ENCODE measurements around the gene ZC2HC1B. TPM values are rescaled to one million over a fixed set of nuclear protein-coding genes. Genes with fewer than 3 reads are reported as not detected.
"Not testable (repeated sequence)": the region's sequence is repeated elsewhere in the genome, so short reads cannot be mapped to it uniquely, and the experiment has no call there.

The ZC2HC1B gene
- total RNA-seq, 1 donor from 2014 or later = not detected

DNA sequence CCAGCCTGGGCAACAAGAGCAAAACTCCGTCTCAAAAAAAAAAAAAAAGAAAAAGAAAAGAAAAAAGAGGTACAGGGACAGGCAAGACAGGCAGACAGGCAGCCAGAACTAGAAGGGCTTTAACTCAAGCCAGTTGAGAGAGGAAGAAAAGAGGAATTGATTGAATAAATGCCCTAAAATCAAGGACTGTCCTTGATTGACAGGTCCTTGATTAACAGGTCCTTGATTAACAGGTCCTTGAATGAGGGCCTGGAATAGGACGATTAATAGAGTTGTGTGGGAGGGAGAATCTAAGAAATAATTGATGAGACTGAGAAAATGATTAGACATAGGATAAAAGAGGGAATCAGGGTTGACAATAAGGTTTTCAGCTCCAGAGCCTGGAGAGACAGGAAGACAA lies 36.1 kb downstream of the ZC2HC1B start:
- no peaks in the 10 kb centered on the region for H3K27me3 ChIP-seq
- no peak for DNase-seq
- intact Hi-C loops (cut with DNase I) = no loop called here
- H3K27ac ChIP-seq = no peak overlapping the region
- H3K36me3 ChIP-seq = no peaks in the 10 kb centered on the region
- H3K9me3 ChIP-seq = no peaks in the 10 kb centered on the region
- ATAC-seq = no peak
- peaks cover 4% of the 10 kb centered on the region for H3K4me1 ChIP-seq
- TF ChIP-seq, protein P1, sequence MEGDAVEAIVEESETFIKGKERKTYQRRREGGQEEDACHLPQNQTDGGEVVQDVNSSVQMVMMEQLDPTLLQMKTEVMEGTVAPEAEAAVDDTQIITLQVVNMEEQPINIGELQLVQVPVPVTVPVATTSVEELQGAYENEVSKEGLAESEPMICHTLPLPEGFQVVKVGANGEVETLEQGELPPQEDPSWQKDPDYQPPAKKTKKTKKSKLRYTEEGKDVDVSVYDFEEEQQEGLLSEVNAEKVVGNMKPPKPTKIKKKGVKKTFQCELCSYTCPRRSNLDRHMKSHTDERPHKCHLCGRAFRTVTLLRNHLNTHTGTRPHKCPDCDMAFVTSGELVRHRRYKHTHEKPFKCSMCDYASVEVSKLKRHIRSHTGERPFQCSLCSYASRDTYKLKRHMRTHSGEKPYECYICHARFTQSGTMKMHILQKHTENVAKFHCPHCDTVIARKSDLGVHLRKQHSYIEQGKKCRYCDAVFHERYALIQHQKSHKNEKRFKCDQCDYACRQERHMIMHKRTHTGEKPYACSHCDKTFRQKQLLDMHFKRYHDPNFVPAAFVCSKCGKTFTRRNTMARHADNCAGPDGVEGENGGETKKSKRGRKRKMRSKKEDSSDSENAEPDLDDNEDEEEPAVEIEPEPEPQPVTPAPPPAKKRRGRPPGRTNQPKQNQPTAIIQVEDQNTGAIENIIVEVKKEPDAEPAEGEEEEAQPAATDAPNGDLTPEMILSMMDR (IDR thresholded peaks at IDR 0.05) = no peak
- no peak overlapping the region for H3K4me3 ChIP-seq

DNA sequence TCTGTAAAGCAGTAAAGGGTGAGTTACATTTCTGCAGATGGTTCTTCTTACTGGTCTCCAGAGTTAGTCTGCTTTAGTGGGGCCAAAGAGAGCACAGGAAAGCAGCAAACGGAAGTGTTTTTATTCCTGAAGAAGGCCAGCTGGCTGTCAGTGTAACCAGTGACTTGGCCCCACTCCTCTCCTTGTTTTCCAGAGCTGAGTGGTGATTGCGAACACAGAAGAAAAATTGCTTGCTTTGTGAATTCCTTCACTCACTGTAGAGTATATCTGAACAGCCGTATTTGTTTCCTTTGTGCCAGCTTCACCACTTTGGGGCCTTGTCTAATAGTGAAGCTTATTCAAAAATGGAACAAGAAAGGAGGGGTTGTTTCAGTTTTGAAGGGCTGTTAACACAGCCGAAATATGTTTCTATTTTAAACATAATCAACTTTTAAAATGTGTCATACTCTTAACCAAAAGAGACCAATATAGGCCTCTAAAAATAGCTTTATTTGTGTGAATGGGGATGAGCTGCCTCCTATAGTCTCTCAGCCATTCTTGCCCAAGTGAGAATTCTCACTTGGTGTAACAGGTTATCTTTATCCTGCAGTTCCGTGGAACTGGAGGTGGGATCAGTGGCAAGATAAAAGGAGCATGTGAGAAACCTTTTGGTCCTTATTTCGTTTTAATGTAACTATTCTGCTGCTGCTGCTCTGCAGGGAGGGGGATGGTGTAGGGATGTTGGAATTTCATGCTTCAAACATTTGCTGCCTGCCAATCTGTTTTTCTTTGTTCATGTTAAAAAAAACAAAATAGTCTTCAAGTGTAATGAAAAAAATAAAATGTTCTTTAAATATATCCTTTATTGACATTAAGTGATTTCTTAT lies 37.8 kb downstream of the ZC2HC1B start:
- Histone ChIP-seq H3K27ac (peak overlapping the region; percentile 15), H3K27me3 (no peaks in the 10 kb centered on the region), H3K36me3 (no peaks in the 10 kb centered on the region), H3K9me3 (no peaks in the 10 kb centered on the region), H3K4me1 (peaks cover 4% of the 10 kb centered on the region), H3K4me3 (no peak overlapping the region)
- TF ChIP-seq, protein P1 (IDR thresholded peaks at IDR 0.05) = no peak
- DNase-seq (no peak), ATAC-seq (peak; percentile 64)
- intact Hi-C loops (cut with DNase I) = no loop called here

DNA sequence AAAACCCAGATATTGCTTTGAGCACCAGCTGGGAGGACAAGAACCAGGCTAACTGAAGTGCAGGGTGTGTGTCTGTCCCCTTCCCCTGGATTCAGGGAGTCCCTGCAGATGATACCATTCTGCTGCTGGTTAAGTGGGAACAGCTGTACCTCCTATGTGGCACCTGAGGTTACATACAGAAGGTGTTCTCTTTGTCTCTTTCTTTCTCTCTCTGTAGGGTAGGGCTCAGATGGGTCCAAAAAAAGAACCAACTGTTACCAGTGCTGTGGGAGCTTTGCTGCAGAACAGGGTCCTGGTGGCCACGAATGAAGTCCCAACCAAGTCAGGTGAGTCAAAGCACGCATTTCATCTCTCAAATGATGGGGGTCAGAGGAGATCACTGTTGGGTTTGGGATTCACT lies 38.6 kb downstream of the ZC2HC1B start:
- Histone ChIP-seq H3K27me3 (no peaks in the 10 kb centered on the region), H3K36me3 (no peaks in the 10 kb centered on the region), H3K27ac (no peak overlapping the region), H3K4me3 (no peak overlapping the region), H3K9me3 (no peaks in the 10 kb centered on the region), H3K4me1 (peaks cover 4% of the 10 kb centered on the region)
- intact Hi-C loops (cut with DNase I) = no loop called here
- DNase-seq (no peak), ATAC-seq (no peak)
- TF ChIP-seq, protein P1 (IDR thresholded peaks at IDR 0.05) = no peak

DNA sequence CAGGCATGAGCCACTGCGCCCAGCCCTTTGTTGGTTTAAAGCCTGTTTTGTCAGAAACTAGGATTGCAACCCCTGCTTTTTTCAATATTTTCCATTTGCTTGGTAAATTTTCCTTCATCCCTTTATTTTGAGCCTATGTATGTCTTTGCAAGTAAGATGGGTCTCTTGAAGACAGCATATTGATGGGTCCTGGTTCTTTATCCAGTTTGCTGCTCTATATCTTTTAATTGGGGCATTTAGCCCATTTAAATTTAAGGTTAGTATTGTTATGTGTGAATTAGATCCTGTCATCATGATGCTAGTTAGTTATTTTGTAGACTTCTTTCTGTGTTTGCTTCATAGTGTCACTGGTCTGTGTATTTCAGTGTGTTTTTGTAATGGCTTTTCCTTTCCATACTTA lies 46.8 kb downstream of the ZC2HC1B start:
- H3K4me1 ChIP-seq = no peaks in the 10 kb centered on the region
- intact Hi-C loops (cut with DNase I) = no loop called here
- no peak for ATAC-seq

DNA sequence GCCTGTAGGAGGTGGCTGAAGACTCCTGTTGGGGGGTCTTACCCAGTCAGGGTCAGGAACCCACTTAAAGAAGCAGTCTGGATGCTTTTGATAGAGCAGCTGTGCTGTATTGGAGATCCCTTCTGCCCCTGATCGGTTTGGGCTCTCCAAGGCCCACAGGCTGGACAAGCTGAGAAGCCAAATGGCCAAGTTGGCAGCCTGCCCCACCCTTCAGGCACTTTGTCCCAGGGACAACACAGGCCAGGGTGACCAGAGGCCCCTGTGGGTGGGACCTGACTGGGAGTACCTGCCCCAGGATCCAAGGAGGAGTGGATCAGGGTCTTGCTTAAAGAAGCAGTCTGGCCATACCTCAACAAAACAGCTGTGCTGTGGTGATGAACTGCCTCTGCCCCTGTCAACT lies 48.4 kb downstream of the ZC2HC1B start:
- no peak for ATAC-seq
- Histone ChIP-seq H3K27me3 (no peaks in the 10 kb centered on the region), H3K4me3 (no peak overlapping the region), H3K36me3 (no peaks in the 10 kb centered on the region), H3K9me3 (peaks cover 8% of the 10 kb centered on the region), H3K27ac (no peak overlapping the region), H3K4me1 (no peaks in the 10 kb centered on the region)
- DNase-seq = no peak
- TF ChIP-seq, protein P1 (IDR thresholded peaks at IDR 0.05) = no peak
- intact Hi-C loops (cut with DNase I) = no loop called here

More for the DNA sequence above, 46.8 kb downstream of the ZC2HC1B start:
- no peak for DNase-seq
- Histone ChIP-seq H3K27ac (no peak overlapping the region), H3K27me3 (no peaks in the 10 kb centered on the region), H3K36me3 (no peaks in the 10 kb centered on the region), H3K4me3 (no peak overlapping the region), H3K9me3 (peaks cover 8% of the 10 kb centered on the region)
- TF ChIP-seq, protein P1 (IDR thresholded peaks at IDR 0.05) = no peak

DNA sequence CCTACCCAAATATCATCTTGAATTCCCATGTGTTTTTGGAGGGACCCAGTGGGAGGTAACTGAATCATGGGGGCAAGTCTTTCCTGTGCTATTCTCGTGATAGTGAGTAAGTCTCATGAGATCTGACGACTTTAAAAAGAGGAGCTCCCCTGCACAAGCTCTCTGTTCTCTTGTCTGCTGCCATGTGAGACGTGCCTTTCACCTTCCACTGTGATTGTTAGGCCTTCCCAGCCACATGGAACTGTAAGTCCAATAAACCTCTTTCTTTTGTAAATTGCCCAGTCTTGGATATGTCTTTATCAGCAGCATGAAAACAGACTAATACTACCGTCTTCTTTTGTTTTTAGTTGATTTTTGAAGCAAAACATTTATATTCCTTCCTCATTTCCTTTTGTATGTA lies 52.8 kb downstream of the ZC2HC1B start:
- ATAC-seq; H3K27ac ChIP-seq; H3K9me3 ChIP-seq; H3K4me3 ChIP-seq; H3K27me3 ChIP-seq; H3K4me1 ChIP-seq; intact Hi-C loops (cut with DNase I); DNase-seq; H3K36me3 ChIP-seq: not testable (repeated sequence)

Data from upper lobe of right lung (tissue), 1 donor.